Psoas muscle (tissue), 8 donors: ENCODE results near the gene VPS45. TPM values are rescaled to one million over a fixed set of nuclear protein-coding genes. Genes with fewer than 3 reads are reported as not detected.

Source experiments
- ATAC-seq, 4 donors: fragments of 200-7000 bp; cut with Tn5 transposase; one replicate each; pipeline ENCODE4 v1.9.1; 2020; ENCODE audit warnings: moderate library complexity in 3 of 4, mild to moderate bottlenecking in 2 of 4
- DNase-seq, 2 donors: peaks; one replicate each; pipeline ENCODE4 v3.0.0-alpha.2; 2020
- H3K27ac ChIP-seq: fragments of 200-600 bp; one replicate; pipeline ENCODE4 v1.8.0; 2022
- H3K27me3 ChIP-seq, 3 donors: fragments of 200-600 bp in 1 of 3; one replicate each; pipeline versions ENCODE4 v1.6.1 to v1.8.0; 2013 to 2022; ENCODE audit warnings: low read length in 2 of 3, mild to moderate bottlenecking in 2 of 3, moderate library complexity in 1 of 3; ENCODE audit not compliant: insufficient read depth in 3 of 3
- H3K36me3 ChIP-seq, 2 donors: fragments of 200-600 bp in 1 of 2; one replicate each; pipeline versions ENCODE4 v1.6.1 to v1.8.0; 2013 to 2022; ENCODE audit warnings: low read depth in 1 of 2, mild to moderate bottlenecking in 1 of 2, moderate library complexity in 1 of 2; ENCODE audit not compliant: insufficient read depth in 1 of 2
- H3K4me1 ChIP-seq: fragments of 200-600 bp; one replicate; pipeline ENCODE4 v1.8.0; 2022
- H3K4me3 ChIP-seq: fragments of 200-600 bp; one replicate; pipeline ENCODE4 v1.8.0; 2022; ENCODE audit warnings: mild to moderate bottlenecking
- H3K9me3 ChIP-seq: fragments of 200-600 bp; one replicate; pipeline ENCODE4 v1.8.0; 2022
- WGBS, 3 donors: extraction: QIAGEN DNeasy Blood & Tissue Kit; methylation state at CpG; one replicate each; pipeline versions ENCODE4 v1.1.6 to v1.1.7; 2013; 5-methylcytosine and 5-hydroxymethylcytosine counted together
- intact Hi-C, 2 donors: fragments of 100-400 bp; cut with DNase I; formaldehyde crosslinking; loops; one replicate each; pipeline versions ENCODE4 v1.11.0 to v1.14.2; 2022
- polyA plus RNA-seq, 3 donors: library from polyadenylated mRNA; stranded (reverse); fragments of 200-250 nt; gene quantifications; one replicate each; pipeline ENCODE4 v1.2.3, GENCODE V29; 2013
- total RNA-seq, 4 donors: library from RNA; stranded (reverse); fragmentation: NEBNext Ultra II Directional in 2 of 4; extraction: Animal tissue kit (Norgen Biotek cat#: 25700) in 2 of 4; gene quantifications; one replicate each; pipeline versions ENCODE4 v1.2.1 to v1.2.4, GENCODE V29; 2021 to 2023
- TF ChIP-seq, protein P1 (sequence below): fragments of 200-600 bp; IDR thresholded peaks from one replicate; pipeline ENCODE4 v1.8.0; 2022; ENCODE audit warnings: antibody characterized with exemption
- donor health status: healthy with polysubstance abuse.
- donor health status: DM: no; HTN: no; CAD: no; lungs with moderate emphysema.
- donor health status: Bipolar disorder and iron deficiency.
- donor health status: healthy.
- donor health status: DM: yes; HTN: yes; CAD: no.
- donor health status: DM: no; HTN: no; CAD: no.
- donor health status: DM: no; HTN: no; CAD: no.
- donor health status: DM: yes; HTN: yes; CAD: no.

The VPS45 gene
- total and polyA plus RNA-seq, 7 donors: 13.0 to 36.0 (median 19.1) TPM

DNA sequence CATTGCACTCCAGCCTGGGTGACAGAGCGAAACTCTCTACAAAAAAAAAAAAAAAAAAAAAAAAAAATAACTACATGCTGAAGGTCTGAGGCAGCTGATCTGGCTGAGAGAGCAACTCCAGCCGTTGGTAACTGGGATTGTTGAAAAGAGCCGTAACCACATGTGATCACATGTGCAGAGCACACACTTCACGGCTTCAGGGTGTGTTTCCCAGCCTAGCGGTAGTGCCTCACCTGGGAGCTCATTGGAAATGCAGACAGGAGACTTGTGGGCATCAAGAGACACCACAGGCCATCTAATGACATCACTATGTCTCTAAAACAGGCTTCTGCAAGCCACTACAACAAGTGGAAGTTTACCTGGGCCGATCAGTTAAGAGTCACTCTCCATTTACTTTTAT lies 45.2 kb upstream of the VPS45 start:
- intact Hi-C loops: no loop called here
- Histone ChIP-seq H3K4me1 (peaks cover 12% of the 10 kb centered on the region), H3K36me3 (no peaks in the 10 kb centered on the region), H3K9me3 (no peaks in the 10 kb centered on the region), H3K27ac (no peak overlapping the region), H3K4me3 (no peak overlapping the region), H3K27me3 (no peaks in the 10 kb centered on the region)
- TF ChIP-seq, protein P1, sequence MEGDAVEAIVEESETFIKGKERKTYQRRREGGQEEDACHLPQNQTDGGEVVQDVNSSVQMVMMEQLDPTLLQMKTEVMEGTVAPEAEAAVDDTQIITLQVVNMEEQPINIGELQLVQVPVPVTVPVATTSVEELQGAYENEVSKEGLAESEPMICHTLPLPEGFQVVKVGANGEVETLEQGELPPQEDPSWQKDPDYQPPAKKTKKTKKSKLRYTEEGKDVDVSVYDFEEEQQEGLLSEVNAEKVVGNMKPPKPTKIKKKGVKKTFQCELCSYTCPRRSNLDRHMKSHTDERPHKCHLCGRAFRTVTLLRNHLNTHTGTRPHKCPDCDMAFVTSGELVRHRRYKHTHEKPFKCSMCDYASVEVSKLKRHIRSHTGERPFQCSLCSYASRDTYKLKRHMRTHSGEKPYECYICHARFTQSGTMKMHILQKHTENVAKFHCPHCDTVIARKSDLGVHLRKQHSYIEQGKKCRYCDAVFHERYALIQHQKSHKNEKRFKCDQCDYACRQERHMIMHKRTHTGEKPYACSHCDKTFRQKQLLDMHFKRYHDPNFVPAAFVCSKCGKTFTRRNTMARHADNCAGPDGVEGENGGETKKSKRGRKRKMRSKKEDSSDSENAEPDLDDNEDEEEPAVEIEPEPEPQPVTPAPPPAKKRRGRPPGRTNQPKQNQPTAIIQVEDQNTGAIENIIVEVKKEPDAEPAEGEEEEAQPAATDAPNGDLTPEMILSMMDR: no peak
- WGBS, 3 donors: 78 to 81% (median 79%) methylated on average over 6 of the region's 6 CpGs
- no peak for ATAC-seq
- no peak for DNase-seq

DNA sequence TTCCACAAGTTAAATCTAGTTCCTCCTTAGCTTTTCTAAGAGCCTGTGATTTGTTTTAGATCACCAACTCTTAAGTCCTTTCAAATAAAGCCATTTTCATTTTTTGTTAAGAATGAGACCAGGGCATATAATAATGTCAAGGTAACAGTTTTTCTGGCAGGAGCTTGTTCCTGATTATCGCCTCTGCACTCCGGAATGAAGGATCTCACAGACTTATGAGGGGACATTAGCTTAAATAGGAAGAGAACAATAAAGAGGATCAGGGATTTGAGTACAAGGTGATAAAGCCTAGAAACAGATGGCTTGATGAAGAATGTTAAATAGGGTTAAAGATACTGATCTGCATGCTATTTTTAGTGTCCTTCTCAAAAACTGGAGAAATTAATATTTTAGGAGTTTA lies 43.4 kb upstream of the VPS45 start:
- H3K4me1 ChIP-seq: peaks cover 12% of the 10 kb centered on the region
- ATAC-seq (no peak), DNase-seq (no peak)
- TF ChIP-seq, protein P1: no peak
- no peak overlapping the region for H3K4me3 ChIP-seq
- intact Hi-C loops: no loop called here
- no peaks in the 10 kb centered on the region for H3K36me3 ChIP-seq
- H3K27me3 ChIP-seq: no peaks in the 10 kb centered on the region
- no peak overlapping the region for H3K27ac ChIP-seq
- no peaks in the 10 kb centered on the region for H3K9me3 ChIP-seq
- WGBS, 3 donors: 80 to 96% (median 92%) methylated on average over 2 of the region's 2 CpGs

DNA sequence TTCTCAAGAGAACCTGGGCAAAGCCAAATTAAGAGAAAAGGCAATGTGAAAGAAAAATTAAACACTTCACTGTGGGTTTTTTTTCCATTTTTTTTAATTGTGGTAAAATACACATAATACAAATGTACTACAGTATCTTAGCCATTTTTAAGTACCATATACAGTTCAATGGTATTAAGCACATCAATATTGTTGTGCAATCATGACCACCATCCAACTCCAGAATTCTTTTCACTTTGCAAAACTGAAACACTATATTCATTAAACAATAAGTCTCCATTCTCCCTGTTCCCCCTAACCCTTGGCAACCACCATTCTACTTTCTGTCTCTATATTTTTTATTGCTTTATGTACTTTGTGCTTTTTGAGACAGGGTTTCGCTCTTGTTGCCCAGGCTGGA lies 39.3 kb upstream of the VPS45 start:
- Histone ChIP-seq H3K36me3 (no peaks in the 10 kb centered on the region), H3K27ac (no peak overlapping the region), H3K27me3 (no peaks in the 10 kb centered on the region), H3K4me3 (no peak overlapping the region), H3K4me1 (no peaks in the 10 kb centered on the region), H3K9me3 (no peaks in the 10 kb centered on the region)
- intact Hi-C loops: no loop called here
- TF ChIP-seq, protein P1: no peak
- DNase-seq (no peak), ATAC-seq (no peak)
- 96 to 100% (median 96%) methylated on average over 1 of the region's 1 CpG for WGBS, 3 donors

DNA sequence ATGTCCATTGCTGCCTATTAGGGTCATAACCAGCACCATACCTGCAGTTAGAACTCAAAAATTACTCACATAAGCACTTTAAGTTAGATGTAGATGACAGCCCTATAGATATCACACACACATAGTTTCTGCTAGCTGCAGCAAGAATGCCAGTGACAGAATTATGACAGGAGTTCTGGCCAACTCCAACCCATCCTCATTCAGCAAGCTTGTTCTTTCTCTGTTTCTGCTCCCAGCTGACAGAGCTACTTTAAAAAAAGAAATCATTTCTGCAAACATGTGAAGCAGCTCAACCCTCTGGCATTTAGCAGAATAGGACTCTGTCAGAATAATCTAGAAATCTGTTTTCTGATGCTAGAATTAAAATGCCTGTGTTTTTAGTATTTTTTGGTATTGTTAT lies 33.2 kb upstream of the VPS45 start:
- H3K4me1 ChIP-seq: no peaks in the 10 kb centered on the region
- DNase-seq: no peak
- no peaks in the 10 kb centered on the region for H3K27me3 ChIP-seq
- no peaks in the 10 kb centered on the region for H3K9me3 ChIP-seq
- TF ChIP-seq, protein P1: no peak
- no peak for ATAC-seq
- intact Hi-C loops: no loop called here
- no peaks in the 10 kb centered on the region for H3K36me3 ChIP-seq
- H3K4me3 ChIP-seq: no peak overlapping the region
- no peak overlapping the region for H3K27ac ChIP-seq

DNA sequence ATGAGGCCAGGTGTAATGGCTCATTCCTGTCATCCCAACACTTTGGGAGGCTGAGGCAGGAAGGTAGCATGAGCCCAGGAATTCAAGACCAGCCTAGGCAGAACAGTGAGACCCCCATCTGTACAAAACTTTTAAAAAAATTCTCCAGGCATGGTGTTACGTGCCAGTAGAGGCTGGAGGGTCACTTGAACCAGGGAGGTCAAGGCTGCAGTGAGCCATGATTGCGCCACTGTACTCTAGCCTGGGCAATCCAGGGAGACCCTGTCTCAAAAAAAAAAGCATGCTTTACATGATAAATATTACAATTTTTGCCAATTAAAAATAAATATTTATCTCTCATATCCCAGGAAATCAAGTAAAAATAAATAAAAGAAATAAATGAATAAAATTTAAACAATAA lies 17.6 kb upstream of the VPS45 start:
- DNase-seq (no peak), ATAC-seq (no peak)
- no peaks in the 10 kb centered on the region for H3K4me1 ChIP-seq
- no peak overlapping the region for H3K4me3 ChIP-seq
- H3K27me3 ChIP-seq: no peaks in the 10 kb centered on the region
- WGBS, 3 donors: 87 to 93% (median 91%) methylated on average over 2 of the region's 2 CpGs
- TF ChIP-seq, protein P1: no peak
- intact Hi-C loops: loop anchor here (1.0 to 10.0 kb wide), 3 partner anchors 87 to 165 kb away; a partner anchor contains a TSS
- H3K27ac ChIP-seq: no peak overlapping the region
- H3K9me3 ChIP-seq: no peaks in the 10 kb centered on the region
- H3K36me3 ChIP-seq: peaks cover 0 to 8% of the 10 kb centered on the region in 2 donors
